Endothelial cell (in vitro differentiated cells): Measurements from ENCODE around the gene C1orf167. TPM values are rescaled to one million over a fixed set of nuclear protein-coding genes. Genes with fewer than 3 reads are reported as not detected.

Source experiments
- DNase-seq: peaks from one replicate; pipeline ENCODE4 v3.0.0; 2021; ENCODE audit warnings: low spot score
- H3K27ac Mint-ChIP-seq: one replicate; pipeline ENCODE4 v1.8.0; 2021; ENCODE audit warnings: mixed read lengths, inconsistent platforms; ENCODE audit not compliant: unreplicated experiment
- H3K27me3 Mint-ChIP-seq: one replicate; pipeline ENCODE4 v1.8.0; 2021; ENCODE audit warnings: mild to moderate bottlenecking, moderate library complexity, mixed read lengths, inconsistent platforms; ENCODE audit not compliant: unreplicated experiment
- H3K36me3 Mint-ChIP-seq: one replicate; pipeline ENCODE4 v1.8.0; 2021; ENCODE audit warnings: mild to moderate bottlenecking, low read depth, mixed read lengths, inconsistent platforms; ENCODE audit not compliant: unreplicated experiment
- H3K4me1 Mint-ChIP-seq: one replicate; pipeline ENCODE4 v1.8.0; 2021; ENCODE audit warnings: mild to moderate bottlenecking, mixed read lengths, inconsistent platforms; ENCODE audit not compliant: unreplicated experiment
- H3K4me3 Mint-ChIP-seq: one replicate; pipeline ENCODE4 v1.8.0; 2021; ENCODE audit warnings: mild to moderate bottlenecking, mixed read lengths, inconsistent platforms; ENCODE audit not compliant: unreplicated experiment
- H3K9me3 Mint-ChIP-seq: one replicate; pipeline ENCODE4 v1.8.0; 2021; ENCODE audit warnings: mixed read lengths, inconsistent platforms; ENCODE audit not compliant: unreplicated experiment
- CTCF ChIP-seq: fragments of 200-600 bp; sonication (generic); IDR thresholded peaks from one replicate; pipeline ENCODE4 v1.5.0; 2021; ENCODE audit warnings: antibody characterized with exemption; ENCODE audit not compliant: unreplicated experiment
- total RNA-seq: library from RNA; stranded (reverse); fragmentation: NEBNext Ultra II Directional; extraction: Animal tissue kit (Norgen Biotek cat#: 25700); gene quantifications from one replicate; pipeline ENCODE4 v1.2.1, GENCODE V29; 2021; ENCODE audit not compliant: unreplicated experiment

Gene C1orf167
- total RNA-seq, 1 donor from 2014 or later: 0.44 TPM

- TF ChIP-seq CTCF: no peak
- Mint-ChIP-seq H3K4me1 (peaks cover 2% of the 10 kb centered on the region), H3K27ac (peak overlapping the region; percentile 36)
Observed at GRCh38 chr1:11795238-11795890, 33.4 kb downstream of the C1orf167 start.

GRCh38 chr1:11796036-11796828, 34.2 kb downstream of the C1orf167 start:
- no peaks in the 10 kb centered on the region for H3K9me3 Mint-ChIP-seq
- no peak overlapping the region for H3K27ac Mint-ChIP-seq
- H3K36me3 Mint-ChIP-seq: peaks cover 34% of the 10 kb centered on the region
- H3K4me3 Mint-ChIP-seq: peak overlapping the region; percentile 25
- DNase-seq: no peak
- H3K4me1 Mint-ChIP-seq: no peaks in the 10 kb centered on the region
- no peak for TF ChIP-seq CTCF
- peaks cover 12% of the 10 kb centered on the region for H3K27me3 Mint-ChIP-seq

More at GRCh38 chr1:11795238-11795890, 33.4 kb downstream of the C1orf167 start:
- Mint-ChIP-seq H3K27me3 (peaks cover 14% of the 10 kb centered on the region), H3K9me3 (no peaks in the 10 kb centered on the region), H3K4me3 (peak overlapping the region; percentile 25), H3K36me3 (peaks cover 34% of the 10 kb centered on the region)
- DNase-seq: no peak

- Mint-ChIP-seq H3K36me3 (peaks cover 26% of the 10 kb centered on the region), H3K4me1 (peaks cover 4% of the 10 kb centered on the region), H3K27ac (no peak overlapping the region), H3K9me3 (no peaks in the 10 kb centered on the region), H3K27me3 (peaks cover 4% of the 10 kb centered on the region), H3K4me3 (no peak overlapping the region)
- DNase-seq: no peak
- TF ChIP-seq CTCF: no peak
Observed at GRCh38 chr1:11797525-11798216, 35.7 kb downstream of the C1orf167 start.

GRCh38 chr1:11799099-11799498, 37.1 kb downstream of the C1orf167 start:
- no peak for DNase-seq
- Mint-ChIP-seq H3K4me3 (no peak overlapping the region), H3K36me3 (peaks cover 26% of the 10 kb centered on the region), H3K27me3 (peaks cover 2% of the 10 kb centered on the region), H3K27ac (no peak overlapping the region), H3K9me3 (no peaks in the 10 kb centered on the region), H3K4me1 (peaks cover 15% of the 10 kb centered on the region)
- TF ChIP-seq CTCF: no peak
